HepG2 (cell line): ENCODE results near the gene PAEP. TPM values are rescaled to one million over a fixed set of nuclear protein-coding genes. Genes with fewer than 3 reads are reported as not detected.

Source experiments
- SMAD9 ChIP-seq: sonication (generic); formaldehyde crosslinking; IDR thresholded peaks from 2 replicates; pipeline ENCODE4 v1.5.1; 2020; ENCODE audit warnings: mild to moderate bottlenecking, missing genetic modification reagents
- SRSF4 ChIP-seq: fragments of 200-400 bp; formaldehyde crosslinking; IDR thresholded peaks from one replicate; pipeline ENCODE4 v1.6.1; 2018; ENCODE audit warnings: mild to moderate bottlenecking, low read depth, low read length, moderate library complexity; ENCODE audit not compliant: poor library complexity, severe bottlenecking
- STAT5B ChIP-seq: sonication (generic); formaldehyde crosslinking; IDR thresholded peaks from 2 replicates; pipeline ENCODE4 v1.4.0; 2020; ENCODE audit warnings: missing genetic modification reagents
- ZNF629 ChIP-seq: sonication (generic); formaldehyde crosslinking; conservative IDR thresholded peaks from 2 replicates; pipeline ENCODE4 v1.5.0; 2020; ENCODE audit warnings: missing genetic modification reagents
- ZNF713 ChIP-seq: sonication (generic); formaldehyde crosslinking; IDR thresholded peaks from 2 replicates; pipeline ENCODE4 v1.4.0; 2020; ENCODE audit warnings: mild to moderate bottlenecking, missing genetic modification reagents
- polyA plus RNA-seq, 8 experiments: library from polyadenylated mRNA; depleted of rRNA in 3 of 8; stranded (reverse) in 7 of 8; unstranded in 1 of 8; fragments of >200 nt; fragmentation: Illumina TruSeq in 4 of 8; extraction: Trizol in 4 of 8; gene quantifications; 2 replicates each; pipeline versions ENCODE4 v1.2.1 to v1.2.3, GENCODE V29; 2011 to 2016; ENCODE audit warnings: low read depth in 4 of 8, missing spikeins in 1 of 8, mixed read lengths in 1 of 8; ENCODE audit not compliant: insufficient read depth in 1 of 8
- total RNA-seq, 5 experiments: library from RNA; depleted of rRNA; stranded (reverse); fragments of >200 nt; fragmentation: Illumina TruSeq; extraction: Trizol; gene quantifications; 2 replicates each; pipeline ENCODE4 v1.2.3, GENCODE V29; 2016; ENCODE audit warnings: low read depth in 1 of 5
- TF ChIP-seq, protein P1 (sequence below): sonication (generic); formaldehyde crosslinking; IDR thresholded peaks from 2 replicates; pipeline ENCODE4 v1.8.1; 2022; ENCODE audit warnings: low read depth, mild to moderate bottlenecking, missing genetic modification reagents
- TF ChIP-seq, protein P2 (sequence below): sonication (generic); formaldehyde crosslinking; IDR thresholded peaks from 2 replicates; pipeline ENCODE4 v1.5.1; 2020; ENCODE audit warnings: missing genetic modification reagents, mild to moderate bottlenecking, borderline replicate concordance
- TF ChIP-seq, protein P3 (sequence below): sonication (generic); formaldehyde crosslinking; IDR thresholded peaks from 2 replicates; pipeline ENCODE4 v1.5.0; 2020; ENCODE audit warnings: mild to moderate bottlenecking, missing genetic modification reagents, borderline replicate concordance

PAEP gene
- total and polyA plus RNA-seq, 2 of the 13 experiments (the other 11 are each of a cell fraction or from before 2014, with no cell fraction given) = 0.75 to 10.8 TPM

DNA sequence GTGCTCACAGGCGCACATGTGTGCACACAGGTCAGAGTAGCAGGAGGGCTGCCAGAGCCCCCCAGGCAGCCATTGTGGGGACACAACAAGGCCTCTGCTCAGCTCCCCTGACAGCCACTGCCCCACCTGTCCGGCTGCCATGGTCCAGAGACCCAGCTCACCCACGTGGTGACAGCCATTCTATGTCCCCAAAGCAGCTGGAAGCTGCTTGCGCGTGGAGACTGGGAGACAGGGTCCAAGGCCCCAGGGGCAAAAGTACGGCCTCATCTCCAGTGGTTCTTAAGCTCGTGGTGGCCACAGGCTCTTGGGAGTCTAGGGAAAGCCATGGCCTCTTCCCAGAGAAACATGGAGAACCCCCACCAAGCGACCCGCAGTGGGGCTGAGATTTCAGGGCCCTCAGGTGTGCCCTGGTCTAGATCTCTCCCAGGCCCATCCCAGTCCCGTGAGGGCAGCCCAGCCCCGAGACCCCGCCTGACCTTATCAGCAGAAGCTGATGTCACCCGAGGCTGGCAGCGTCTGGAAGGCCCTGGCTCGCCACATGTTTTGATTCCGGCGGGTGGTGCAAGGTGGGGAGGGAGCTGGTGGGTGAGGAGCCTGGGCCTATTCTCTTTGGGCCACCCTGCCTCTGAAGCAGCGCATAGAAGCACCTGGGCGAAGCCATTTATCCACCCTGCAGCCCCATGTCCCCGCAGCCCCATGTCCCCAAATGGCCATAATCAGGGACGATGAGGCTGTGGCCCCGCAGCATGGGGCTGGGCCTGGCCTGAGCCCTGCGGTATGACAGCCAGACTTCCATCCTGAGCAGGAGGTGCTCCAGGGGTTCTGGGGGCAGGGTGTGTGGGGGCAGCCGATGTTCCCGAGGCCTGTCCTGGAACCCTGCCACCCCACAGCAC lies 46.1 kb downstream of the PAEP start (continued):
- TF ChIP-seq, protein P1, sequence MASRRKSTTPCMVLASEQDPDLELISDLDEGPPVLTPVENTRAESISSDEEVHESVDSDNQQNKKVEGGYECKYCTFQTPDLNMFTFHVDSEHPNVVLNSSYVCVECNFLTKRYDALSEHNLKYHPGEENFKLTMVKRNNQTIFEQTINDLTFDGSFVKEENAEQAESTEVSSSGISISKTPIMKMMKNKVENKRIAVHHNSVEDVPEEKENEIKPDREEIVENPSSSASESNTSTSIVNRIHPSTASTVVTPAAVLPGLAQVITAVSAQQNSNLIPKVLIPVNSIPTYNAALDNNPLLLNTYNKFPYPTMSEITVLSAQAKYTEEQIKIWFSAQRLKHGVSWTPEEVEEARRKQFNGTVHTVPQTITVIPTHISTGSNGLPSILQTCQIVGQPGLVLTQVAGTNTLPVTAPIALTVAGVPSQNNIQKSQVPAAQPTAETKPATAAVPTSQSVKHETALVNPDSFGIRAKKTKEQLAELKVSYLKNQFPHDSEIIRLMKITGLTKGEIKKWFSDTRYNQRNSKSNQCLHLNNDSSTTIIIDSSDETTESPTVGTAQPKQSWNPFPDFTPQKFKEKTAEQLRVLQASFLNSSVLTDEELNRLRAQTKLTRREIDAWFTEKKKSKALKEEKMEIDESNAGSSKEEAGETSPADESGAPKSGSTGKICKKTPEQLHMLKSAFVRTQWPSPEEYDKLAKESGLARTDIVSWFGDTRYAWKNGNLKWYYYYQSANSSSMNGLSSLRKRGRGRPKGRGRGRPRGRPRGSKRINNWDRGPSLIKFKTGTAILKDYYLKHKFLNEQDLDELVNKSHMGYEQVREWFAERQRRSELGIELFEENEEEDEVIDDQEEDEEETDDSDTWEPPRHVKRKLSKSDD (CRISPR knock-in tag) = no peak
- TF ChIP-seq STAT5B (CRISPR knock-in tag) = no peak
- TF ChIP-seq, protein P2, sequence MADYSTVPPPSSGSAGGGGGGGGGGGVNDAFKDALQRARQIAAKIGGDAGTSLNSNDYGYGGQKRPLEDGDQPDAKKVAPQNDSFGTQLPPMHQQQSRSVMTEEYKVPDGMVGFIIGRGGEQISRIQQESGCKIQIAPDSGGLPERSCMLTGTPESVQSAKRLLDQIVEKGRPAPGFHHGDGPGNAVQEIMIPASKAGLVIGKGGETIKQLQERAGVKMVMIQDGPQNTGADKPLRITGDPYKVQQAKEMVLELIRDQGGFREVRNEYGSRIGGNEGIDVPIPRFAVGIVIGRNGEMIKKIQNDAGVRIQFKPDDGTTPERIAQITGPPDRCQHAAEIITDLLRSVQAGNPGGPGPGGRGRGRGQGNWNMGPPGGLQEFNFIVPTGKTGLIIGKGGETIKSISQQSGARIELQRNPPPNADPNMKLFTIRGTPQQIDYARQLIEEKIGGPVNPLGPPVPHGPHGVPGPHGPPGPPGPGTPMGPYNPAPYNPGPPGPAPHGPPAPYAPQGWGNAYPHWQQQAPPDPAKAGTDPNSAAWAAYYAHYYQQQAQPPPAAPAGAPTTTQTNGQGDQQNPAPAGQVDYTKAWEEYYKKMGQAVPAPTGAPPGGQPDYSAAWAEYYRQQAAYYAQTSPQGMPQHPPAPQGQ (CRISPR knock-in tag) = no peak
- no peak for TF ChIP-seq ZNF713
- no peak for TF ChIP-seq ZNF629 (CRISPR knock-in tag)
- TF ChIP-seq, protein P3, sequence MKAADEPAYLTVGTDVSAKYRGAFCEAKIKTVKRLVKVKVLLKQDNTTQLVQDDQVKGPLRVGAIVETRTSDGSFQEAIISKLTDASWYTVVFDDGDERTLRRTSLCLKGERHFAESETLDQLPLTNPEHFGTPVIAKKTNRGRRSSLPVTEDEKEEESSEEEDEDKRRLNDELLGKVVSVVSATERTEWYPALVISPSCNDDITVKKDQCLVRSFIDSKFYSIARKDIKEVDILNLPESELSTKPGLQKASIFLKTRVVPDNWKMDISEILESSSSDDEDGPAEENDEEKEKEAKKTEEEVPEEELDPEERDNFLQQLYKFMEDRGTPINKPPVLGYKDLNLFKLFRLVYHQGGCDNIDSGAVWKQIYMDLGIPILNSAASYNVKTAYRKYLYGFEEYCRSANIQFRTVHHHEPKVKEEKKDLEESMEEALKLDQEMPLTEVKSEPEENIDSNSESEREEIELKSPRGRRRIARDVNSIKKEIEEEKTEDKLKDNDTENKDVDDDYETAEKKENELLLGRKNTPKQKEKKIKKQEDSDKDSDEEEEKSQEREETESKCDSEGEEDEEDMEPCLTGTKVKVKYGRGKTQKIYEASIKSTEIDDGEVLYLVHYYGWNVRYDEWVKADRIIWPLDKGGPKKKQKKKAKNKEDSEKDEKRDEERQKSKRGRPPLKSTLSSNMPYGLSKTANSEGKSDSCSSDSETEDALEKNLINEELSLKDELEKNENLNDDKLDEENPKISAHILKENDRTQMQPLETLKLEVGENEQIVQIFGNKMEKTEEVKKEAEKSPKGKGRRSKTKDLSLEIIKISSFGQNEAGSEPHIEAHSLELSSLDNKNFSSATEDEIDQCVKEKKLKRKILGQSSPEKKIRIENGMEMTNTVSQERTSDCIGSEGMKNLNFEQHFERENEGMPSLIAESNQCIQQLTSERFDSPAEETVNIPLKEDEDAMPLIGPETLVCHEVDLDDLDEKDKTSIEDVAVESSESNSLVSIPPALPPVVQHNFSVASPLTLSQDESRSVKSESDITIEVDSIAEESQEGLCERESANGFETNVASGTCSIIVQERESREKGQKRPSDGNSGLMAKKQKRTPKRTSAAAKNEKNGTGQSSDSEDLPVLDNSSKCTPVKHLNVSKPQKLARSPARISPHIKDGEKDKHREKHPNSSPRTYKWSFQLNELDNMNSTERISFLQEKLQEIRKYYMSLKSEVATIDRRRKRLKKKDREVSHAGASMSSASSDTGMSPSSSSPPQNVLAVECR = no peak
- no peak for TF ChIP-seq SMAD9 (CRISPR knock-in tag)
- no peak for TF ChIP-seq SRSF4
